ENCODE data around the gene CCDC110. TPM values are rescaled to one million over a fixed set of nuclear protein-coding genes. Genes with fewer than 3 reads are reported as not detected.
A peak's percentile ranks its signal among the peaks of the same experiment; 100 is the strongest.
"Not testable (repeated sequence)": the region's sequence is repeated elsewhere in the genome, so short reads cannot be mapped to it uniquely, and the experiment has no call there.

CCDC110 gene
- 1 to 10 TPM; 2.2 to 2.7 (median 2.5) TPM for polyA plus RNA-seq (ENCODE audit: insufficient read length in 4 of 4)

- peak; percentile 75 to 87 (median 82) for DNase-seq (ENCODE audit: low read depth in 4 of 4, low spot score in 3 of 4)
Measured at GRCh38 chr4:185471235-185472102, at the start of gene CCDC110. TSS of gene CCDC110 (minus strand) at chr4:185471733. CDS start at chr4:185471683, 50 bp downstream.

GRCh38 chr4:185520119-185520518, 48.6 kb upstream of the CCDC110 start:
- no peak for DNase-seq (ENCODE audit: low read depth in 4 of 4, low spot score in 3 of 4)

GRCh38 chr4:185518494-185518893, 47.0 kb upstream of the CCDC110 start:
- no peak for DNase-seq (ENCODE audit: low read depth in 4 of 4, low spot score in 3 of 4)

- no peak for DNase-seq (ENCODE audit: low read depth in 4 of 4, low spot score in 3 of 4)
Measured at GRCh38 chr4:185518069-185518468, 46.5 kb upstream of the CCDC110 start.

GRCh38 chr4:185515248-185515647, 43.7 kb upstream of the CCDC110 start:
- DNase-seq (ENCODE audit: low read depth in 4 of 4, low spot score in 3 of 4) = no peak

GRCh38 chr4:185514182-185514697, 42.7 kb upstream of the CCDC110 start:
- DNase-seq (ENCODE audit: low read depth in 4 of 4, low spot score in 3 of 4) = no peak

- DNase-seq (ENCODE audit: low read depth in 4 of 4, low spot score in 3 of 4) = no peak
Measured at GRCh38 chr4:185513489-185514181, 42.1 kb upstream of the CCDC110 start.

GRCh38 chr4:185512516-185512915, 41.0 kb upstream of the CCDC110 start:
- DNase-seq (ENCODE audit: low read depth in 4 of 4, low spot score in 3 of 4) = no peak

- DNase-seq (ENCODE audit: low read depth in 4 of 4, low spot score in 3 of 4) = not testable (repeated sequence)
Measured at GRCh38 chr4:185511243-185511642, 39.7 kb upstream of the CCDC110 start.

- no peak for DNase-seq (ENCODE audit: low read depth in 4 of 4, low spot score in 3 of 4)
Measured at GRCh38 chr4:185510806-185511205, 39.3 kb upstream of the CCDC110 start.

GRCh38 chr4:185508181-185508580, 36.6 kb upstream of the CCDC110 start:
- peak in 1 of 4 donors; percentile 29 for DNase-seq (ENCODE audit: low read depth in 4 of 4, low spot score in 3 of 4)

GRCh38 chr4:185506422-185506821, 34.9 kb upstream of the CCDC110 start:
- DNase-seq (ENCODE audit: low read depth in 4 of 4, low spot score in 3 of 4) = no peak

- DNase-seq (ENCODE audit: low read depth in 4 of 4, low spot score in 3 of 4) = peak; percentile 76 to 86 (median 83)
Measured at GRCh38 chr4:185504098-185505047, 32.8 kb upstream of the CCDC110 start.

- DNase-seq (ENCODE audit: low read depth in 4 of 4, low spot score in 3 of 4) = no peak
Measured at GRCh38 chr4:185502386-185502785, 30.9 kb upstream of the CCDC110 start.

GRCh38 chr4:185500576-185500975, 29.0 kb upstream of the CCDC110 start:
- no peak for DNase-seq (ENCODE audit: low read depth in 4 of 4, low spot score in 3 of 4)

GRCh38 chr4:185500035-185500434, 28.5 kb upstream of the CCDC110 start:
- no peak for DNase-seq (ENCODE audit: low read depth in 4 of 4, low spot score in 3 of 4)

GRCh38 chr4:185488650-185489049, 17.1 kb upstream of the CCDC110 start:
- DNase-seq (ENCODE audit: low read depth in 4 of 4, low spot score in 3 of 4) = no peak

- no peak for DNase-seq (ENCODE audit: low read depth in 4 of 4, low spot score in 3 of 4)
Measured at GRCh38 chr4:185481401-185481800, 9.9 kb upstream of the CCDC110 start.

GRCh38 chr4:185480016-185480732, 8.6 kb upstream of the CCDC110 start:
- DNase-seq (ENCODE audit: low read depth in 4 of 4, low spot score in 3 of 4) = no peak

- no peak for DNase-seq (ENCODE audit: low read depth in 4 of 4, low spot score in 3 of 4)
Measured at GRCh38 chr4:185479507-185479971, 8.0 kb upstream of the CCDC110 start.

Data from right renal pelvis (tissue), 4 donors.